LNCaP clone FGC (cell line): ENCODE data around the gene RUNX1.

Experiments used
- DNase-seq: peaks from one replicate; pipeline ENCODE4 v3.0.0-alpha.2; 2011; ENCODE audit warnings: low read depth
- H3K4me3 ChIP-seq: 2 replicates; pipeline ENCODE4 v1.5.1; 2011; ENCODE audit warnings: mild to moderate bottlenecking, low read depth, low read length, control low read depth
- TF ChIP-seq, protein P1 (sequence below): IDR thresholded peaks from 2 replicates; pipeline ENCODE4 v1.5.1; 2012; ENCODE audit warnings: mild to moderate bottlenecking; ENCODE audit not compliant: control insufficient read depth, insufficient read depth; ENCODE audit errors: extremely low read depth

Gene RUNX1

DNA sequence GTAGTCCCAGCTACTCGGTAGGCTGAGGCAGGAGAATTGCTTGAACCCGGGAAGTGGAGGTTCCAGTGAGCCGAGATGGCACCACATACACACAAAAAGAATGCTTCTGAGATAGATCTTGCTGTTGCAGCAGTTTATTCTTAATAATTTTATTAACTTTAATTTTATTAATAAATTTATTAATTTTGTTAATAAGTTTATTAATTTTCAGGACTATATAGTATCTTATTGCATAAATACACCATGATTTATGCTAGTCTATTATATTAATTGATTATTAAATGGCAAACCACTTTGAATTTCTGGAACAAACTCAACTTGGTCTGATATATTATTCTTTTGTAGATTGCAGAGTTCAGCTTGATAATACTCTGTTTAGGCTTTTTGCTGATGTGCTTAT is 280.8 kb downstream of the RUNX1 start:
- H3K4me3 ChIP-seq: no peak overlapping the region
- no peak for DNase-seq
- TF ChIP-seq, protein P1, sequence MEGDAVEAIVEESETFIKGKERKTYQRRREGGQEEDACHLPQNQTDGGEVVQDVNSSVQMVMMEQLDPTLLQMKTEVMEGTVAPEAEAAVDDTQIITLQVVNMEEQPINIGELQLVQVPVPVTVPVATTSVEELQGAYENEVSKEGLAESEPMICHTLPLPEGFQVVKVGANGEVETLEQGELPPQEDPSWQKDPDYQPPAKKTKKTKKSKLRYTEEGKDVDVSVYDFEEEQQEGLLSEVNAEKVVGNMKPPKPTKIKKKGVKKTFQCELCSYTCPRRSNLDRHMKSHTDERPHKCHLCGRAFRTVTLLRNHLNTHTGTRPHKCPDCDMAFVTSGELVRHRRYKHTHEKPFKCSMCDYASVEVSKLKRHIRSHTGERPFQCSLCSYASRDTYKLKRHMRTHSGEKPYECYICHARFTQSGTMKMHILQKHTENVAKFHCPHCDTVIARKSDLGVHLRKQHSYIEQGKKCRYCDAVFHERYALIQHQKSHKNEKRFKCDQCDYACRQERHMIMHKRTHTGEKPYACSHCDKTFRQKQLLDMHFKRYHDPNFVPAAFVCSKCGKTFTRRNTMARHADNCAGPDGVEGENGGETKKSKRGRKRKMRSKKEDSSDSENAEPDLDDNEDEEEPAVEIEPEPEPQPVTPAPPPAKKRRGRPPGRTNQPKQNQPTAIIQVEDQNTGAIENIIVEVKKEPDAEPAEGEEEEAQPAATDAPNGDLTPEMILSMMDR: no peak

DNA sequence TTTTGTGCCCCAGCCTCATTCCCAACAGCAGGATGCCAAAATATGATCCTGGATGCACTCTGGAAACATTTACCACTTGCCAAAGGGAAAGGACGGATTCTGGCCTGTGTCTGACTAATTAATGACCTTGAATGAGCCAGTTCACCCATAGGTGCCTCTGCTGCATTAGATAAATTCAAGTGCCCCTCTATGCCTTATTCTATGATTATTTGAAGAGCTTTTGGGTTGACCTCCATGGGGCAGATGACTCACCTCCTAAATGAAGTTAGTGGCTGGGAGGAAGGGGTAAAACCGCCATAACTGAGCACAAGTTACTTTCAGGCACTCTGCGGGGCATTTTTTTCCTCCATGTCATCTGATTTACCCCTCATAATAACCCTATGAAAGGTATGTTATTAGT is 282.2 kb downstream of the RUNX1 start:
- TF ChIP-seq, protein P1: no peak
- H3K4me3 ChIP-seq: no peak overlapping the region
- DNase-seq: no peak

DNA sequence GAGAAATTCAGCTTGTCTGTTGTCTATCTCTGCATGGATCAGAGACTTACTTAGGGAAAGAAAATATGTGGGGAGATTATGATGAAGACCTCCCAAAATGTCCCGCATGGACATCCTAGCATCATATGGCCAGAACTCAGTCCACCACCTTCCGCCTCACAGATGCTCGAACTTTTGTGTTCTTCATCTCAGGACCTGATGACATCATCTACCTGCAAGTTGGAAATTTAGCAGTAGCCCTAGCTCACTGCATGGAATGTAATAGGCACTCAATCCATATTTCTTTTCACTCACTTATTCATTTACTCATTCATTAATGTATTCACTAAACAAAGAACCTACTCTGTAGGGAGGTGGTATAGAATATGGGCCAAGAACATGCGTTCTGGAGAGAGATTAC is 283.5 kb downstream of the RUNX1 start:
- no peak overlapping the region for H3K4me3 ChIP-seq
- DNase-seq: no peak
- TF ChIP-seq, protein P1: no peak

DNA sequence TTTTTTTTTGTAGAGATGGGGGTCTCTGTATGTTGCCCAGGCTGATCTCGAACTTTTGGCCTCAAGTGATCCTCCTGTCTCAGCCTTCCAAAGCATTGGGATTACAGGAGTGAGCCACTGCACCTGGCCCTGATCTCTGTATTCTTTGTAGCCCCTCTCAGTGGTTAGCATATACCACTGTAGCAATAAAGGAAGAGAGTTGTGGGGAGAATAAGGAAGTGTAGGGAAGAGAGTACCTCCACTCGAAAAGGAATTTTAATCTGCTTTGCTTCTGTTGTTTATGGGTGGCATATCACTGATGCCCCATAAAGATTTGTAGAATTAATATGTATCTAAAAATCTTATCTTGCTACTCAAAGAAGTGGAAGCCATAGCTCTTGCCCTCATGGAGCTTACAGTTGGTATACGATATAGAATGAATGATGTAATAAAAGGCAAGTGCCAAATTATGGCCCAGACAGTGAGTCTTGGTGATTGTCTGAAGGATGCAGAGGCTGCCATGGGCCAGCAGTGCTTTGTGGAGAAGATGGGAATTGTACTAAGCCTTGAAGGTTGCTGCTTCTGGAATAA is 284.3 kb downstream of the RUNX1 start:
- DNase-seq: no peak
- TF ChIP-seq, protein P1: no peak
- no peak overlapping the region for H3K4me3 ChIP-seq

DNA sequence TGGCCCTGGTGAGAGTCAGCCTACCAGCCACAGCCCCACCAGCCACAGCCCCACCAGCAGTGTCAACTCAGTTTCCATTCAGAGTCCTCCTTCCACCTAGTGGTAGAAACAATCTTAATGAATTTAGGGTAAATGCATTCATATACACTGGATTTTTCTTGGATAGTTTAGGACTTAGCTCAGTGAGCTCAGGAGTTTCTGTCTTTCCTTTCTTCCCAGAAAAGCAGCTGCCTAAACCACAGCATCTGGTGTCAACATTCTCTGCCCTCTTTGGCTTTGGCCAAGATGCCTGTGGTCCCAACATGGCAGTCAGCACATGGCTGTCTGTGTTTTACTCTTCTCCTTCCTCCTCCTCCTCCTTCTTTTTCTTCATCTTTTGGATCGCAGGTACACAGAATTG is 286.3 kb downstream of the RUNX1 start:
- H3K4me3 ChIP-seq: no peak overlapping the region
- DNase-seq: no peak
- TF ChIP-seq, protein P1: no peak

DNA sequence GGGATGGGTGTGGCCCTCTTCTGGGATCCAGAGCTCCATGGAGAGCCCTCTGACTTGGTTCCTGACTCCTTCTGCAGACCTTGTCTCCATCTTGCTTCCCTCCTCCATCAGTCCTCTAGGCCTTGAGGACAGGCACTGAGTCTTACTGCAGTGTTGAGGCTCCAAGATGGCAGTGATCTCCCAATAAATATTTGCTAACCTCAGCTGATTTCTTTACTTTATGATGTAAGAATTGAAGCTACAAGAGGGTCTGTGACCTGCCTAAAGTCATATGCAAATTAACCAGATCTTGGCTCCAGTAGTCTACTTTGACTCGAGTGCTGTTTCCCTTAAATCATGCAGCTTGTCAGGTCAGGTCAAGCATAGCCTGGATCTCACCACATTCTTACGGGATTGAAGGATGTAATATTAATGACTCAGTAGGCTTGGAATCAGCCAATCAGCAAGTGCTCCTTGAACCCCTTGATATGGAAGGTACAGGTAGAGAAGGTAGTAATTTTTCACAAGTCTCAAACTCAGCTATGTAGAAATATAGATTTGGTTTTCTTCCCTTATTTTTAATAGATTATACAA is 287.3 kb downstream of the RUNX1 start:
- no peak for DNase-seq
- TF ChIP-seq, protein P1: no peak
- no peak overlapping the region for H3K4me3 ChIP-seq
